GM10266 (cell line): ENCODE data around the gene SLC35D1.
"Not testable (repeated sequence)": the region's sequence is repeated elsewhere in the genome, so short reads cannot be mapped to it uniquely, and the experiment has no call there.

Experiments used
- DNase-seq: peaks from one replicate; pipeline ENCODE4 v3.0.0; 2012; ENCODE audit errors: extremely low spot score
- TF ChIP-seq, protein P1 (sequence below): IDR thresholded peaks from 2 replicates; pipeline ENCODE4 v1.5.1; 2012; ENCODE audit warnings: mild to moderate bottlenecking, low read depth; ENCODE audit not compliant: control insufficient read depth, insufficient read depth; ENCODE audit errors: missing control alignments

Gene SLC35D1

DNA sequence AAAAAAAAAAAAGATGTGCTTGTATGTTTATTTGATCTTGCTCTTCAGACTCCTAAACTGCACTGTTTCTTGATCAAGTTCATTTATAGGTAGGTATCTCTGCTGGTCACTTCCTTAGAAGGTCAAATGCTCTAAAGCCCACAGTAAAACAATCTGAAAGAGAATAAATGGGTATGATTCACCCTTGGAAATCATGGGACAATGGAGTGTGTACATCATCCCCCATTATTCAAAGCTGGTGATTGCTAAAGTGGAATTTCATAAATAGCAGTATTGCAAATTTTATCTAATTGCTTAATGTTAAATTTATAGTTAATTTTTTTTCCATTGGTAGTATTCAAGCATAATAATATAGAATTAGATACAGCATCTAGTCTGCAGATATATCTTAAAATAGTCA lies 75.7 kb downstream of the SLC35D1 start:
- TF ChIP-seq, protein P1, sequence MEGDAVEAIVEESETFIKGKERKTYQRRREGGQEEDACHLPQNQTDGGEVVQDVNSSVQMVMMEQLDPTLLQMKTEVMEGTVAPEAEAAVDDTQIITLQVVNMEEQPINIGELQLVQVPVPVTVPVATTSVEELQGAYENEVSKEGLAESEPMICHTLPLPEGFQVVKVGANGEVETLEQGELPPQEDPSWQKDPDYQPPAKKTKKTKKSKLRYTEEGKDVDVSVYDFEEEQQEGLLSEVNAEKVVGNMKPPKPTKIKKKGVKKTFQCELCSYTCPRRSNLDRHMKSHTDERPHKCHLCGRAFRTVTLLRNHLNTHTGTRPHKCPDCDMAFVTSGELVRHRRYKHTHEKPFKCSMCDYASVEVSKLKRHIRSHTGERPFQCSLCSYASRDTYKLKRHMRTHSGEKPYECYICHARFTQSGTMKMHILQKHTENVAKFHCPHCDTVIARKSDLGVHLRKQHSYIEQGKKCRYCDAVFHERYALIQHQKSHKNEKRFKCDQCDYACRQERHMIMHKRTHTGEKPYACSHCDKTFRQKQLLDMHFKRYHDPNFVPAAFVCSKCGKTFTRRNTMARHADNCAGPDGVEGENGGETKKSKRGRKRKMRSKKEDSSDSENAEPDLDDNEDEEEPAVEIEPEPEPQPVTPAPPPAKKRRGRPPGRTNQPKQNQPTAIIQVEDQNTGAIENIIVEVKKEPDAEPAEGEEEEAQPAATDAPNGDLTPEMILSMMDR = no peak
- no peak for DNase-seq

DNA sequence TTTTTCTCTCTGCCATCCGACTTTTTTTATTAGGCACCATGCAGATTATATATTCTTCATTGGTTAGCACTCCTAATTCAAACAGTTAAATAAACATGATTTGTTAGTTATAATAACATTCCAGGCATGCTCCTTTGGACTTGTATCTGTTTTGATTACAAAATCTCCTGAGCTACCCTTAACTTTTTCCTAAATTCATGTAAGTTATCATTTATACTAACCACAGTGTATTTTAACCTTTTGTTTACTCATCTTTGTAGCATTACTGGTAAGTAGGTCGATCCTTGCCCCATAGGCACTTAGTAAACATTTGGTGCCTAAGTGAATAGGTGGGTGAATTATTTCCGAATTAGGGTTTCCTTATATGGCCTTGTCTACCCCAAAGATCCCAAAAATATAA lies 85.4 kb downstream of the SLC35D1 start:
- TF ChIP-seq, protein P1 = no peak
- DNase-seq = no peak

DNA sequence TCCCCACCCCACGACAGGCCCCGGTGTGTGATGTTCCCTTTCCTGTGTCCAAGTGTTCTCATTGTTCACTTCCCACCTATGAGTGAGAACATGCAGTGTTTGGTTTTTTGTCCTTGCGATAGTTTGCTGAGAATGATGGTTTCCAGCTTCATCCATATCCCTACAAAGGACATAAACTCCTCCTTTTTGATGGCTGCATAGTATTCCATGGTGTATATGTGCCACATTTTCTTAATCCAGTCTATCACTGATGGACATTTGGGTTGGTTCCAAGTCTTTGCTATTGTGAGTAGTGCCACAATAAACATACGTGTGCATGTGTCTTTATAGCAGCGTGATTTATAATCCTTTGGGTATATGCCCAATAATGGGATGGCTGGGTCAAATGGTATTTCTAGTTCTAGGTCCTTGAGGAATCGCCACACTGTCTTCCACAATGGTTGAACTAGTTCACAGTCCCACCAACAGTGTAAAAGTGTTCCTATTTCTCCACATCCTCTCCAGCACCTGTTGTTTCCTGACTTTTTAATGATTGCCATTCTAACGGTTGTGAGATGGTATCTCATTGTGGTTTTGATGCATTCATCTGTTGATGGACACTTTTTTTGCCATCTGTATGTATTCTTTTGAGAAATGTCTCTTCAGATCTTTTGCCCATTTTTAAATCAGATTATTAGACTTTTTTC lies 87.6 kb downstream of the SLC35D1 start:
- not testable (repeated sequence) for DNase-seq

DNA sequence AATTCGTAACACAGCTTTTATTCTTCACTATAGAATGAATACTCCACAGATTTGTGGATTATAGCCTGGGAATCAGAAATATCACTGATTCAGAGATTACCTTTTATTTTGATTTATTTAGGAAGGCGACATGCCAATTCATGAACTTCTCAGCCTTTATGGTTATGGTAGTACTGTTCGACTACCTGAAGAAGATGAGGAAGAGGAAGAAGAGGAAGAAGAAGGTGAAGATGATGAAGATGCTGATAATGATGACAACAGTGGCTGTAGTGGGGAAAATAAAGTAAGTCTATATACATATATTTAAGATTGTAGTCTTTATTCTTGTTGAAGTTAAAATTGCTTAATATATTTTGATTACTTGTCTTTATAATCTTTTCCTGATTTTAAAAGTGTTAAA lies 96.0 kb downstream of the SLC35D1 start:
- no peak for DNase-seq
- TF ChIP-seq, protein P1 = no peak

DNA sequence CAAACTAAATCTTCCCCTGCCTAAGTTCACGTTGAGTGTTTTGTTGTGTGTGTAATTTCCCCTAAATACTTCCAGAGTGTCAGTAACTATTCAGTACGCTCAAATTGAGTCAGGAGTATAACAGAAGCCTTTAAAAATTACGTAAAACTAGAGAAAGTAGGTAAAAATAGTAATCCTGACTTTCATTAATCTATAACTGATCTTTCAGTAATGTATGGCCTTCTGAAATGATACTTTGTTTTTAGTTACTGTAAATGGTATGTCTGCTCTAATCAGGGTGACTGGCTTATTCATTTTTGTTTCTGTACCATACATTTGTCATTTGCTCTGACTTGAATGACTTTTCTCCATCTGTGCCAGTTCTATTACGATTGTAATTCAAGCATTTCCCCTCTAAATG lies 99.7 kb downstream of the SLC35D1 start:
- TF ChIP-seq, protein P1 = no peak

DNA sequence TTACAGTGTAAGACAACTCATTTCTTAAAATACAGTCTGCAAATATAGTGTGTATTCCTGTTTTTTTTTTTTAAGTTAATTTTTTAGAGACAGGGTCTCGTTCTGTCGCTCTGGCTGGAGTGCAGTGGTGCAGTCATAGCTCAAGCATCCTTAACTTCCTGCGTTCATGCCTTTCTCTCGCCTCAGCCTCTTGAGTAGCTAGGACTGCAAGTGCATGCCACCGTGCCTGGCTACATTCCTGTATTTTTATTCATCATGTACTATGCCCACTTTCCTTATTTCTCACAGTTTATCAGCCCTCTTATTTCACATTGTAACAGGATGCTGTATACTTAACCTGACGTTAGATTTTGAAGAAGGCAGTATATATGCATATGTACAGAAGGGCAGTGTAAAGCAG lies 102.4 kb downstream of the SLC35D1 start:
- TF ChIP-seq, protein P1 = no peak
- no peak for DNase-seq

More for the DNA sequence above, 99.7 kb downstream of the SLC35D1 start:
- no peak for DNase-seq
